ENCODE measurements around the gene FBLN5.
"Not testable (repeated sequence)": the region's sequence is repeated elsewhere in the genome, so short reads cannot be mapped to it uniquely, and the experiment has no call there.

FBLN5 gene

DNA sequence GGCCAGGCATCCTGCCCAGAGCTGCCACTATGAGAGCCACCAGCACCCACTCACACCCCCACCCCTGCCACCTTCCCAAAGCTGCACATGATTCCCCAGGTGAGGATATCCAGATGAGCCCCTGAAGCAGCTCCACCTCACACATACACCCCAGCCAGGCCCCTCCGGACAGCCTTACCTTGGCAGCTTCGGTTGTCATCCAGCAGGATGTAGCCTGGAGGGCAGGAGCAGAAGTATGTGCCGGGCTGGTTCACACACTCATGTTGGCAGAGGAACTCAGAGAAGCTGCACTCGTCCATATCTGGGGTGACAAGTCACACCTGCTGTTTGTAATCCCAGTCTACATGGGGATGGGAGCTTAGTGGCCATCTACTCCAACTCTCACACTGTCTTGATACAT lies 64.7 kb downstream of the FBLN5 start:
- DNase-seq, result no peak

DNA sequence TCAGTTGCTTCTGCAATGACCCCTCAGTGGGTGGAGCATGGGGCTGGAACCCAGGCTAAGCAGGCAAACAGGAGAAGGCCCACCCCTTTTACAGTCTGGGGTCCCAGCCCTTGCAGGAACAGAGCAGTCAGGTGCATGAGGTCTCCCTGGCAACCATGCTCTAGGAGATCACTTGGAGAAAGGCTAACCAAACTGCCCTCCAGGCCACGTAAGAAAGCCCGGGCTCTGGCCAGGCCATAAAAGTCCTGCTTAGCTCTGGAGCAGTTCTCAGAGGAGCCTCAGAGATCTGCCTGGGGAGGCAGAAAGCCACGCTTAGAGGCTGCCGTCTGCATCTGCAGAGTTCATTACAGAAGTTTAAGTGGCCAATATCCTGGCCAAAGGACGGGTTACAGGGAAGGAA lies 65.1 kb downstream of the FBLN5 start:
- no peak for DNase-seq

DNA sequence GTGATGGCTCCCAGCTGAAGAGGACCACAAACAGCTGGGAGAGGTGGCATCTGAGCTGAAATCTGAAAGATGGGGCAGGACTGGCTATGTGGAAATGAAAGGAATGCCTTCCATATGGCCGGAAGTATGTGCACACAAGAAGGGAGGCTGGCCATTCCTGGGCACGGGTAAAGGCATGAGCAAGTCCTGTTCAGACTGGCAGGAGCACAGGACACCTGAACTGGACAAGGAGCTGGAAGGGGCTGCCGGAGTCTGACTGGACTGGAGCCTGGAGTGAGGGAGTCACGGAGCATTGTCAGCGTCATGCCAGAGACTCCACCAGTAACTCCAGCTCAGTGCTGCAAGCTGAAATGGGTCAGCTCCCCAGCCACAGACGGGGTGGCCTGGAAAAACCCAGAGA lies 68.3 kb downstream of the FBLN5 start:
- DNase-seq, result no peak

DNA sequence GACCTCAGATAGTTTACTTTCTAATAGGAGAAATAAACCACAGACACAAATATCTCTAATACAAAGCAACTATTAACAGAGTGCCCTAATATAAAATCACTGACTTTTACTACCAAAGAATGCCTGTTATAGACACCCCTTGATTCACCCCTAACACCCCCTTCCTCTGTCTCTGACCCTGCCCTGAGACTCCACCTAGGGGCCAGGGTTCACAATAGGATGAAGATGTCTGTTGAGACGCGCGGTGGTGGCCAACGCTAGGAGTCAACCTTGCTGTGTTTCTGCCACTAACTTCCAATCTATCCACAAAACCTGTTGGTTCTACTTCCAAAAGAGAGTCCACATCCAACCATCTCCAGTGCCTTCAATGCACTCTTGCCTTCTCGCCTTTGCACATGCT lies 69.2 kb downstream of the FBLN5 start:
- no peak for DNase-seq

DNA sequence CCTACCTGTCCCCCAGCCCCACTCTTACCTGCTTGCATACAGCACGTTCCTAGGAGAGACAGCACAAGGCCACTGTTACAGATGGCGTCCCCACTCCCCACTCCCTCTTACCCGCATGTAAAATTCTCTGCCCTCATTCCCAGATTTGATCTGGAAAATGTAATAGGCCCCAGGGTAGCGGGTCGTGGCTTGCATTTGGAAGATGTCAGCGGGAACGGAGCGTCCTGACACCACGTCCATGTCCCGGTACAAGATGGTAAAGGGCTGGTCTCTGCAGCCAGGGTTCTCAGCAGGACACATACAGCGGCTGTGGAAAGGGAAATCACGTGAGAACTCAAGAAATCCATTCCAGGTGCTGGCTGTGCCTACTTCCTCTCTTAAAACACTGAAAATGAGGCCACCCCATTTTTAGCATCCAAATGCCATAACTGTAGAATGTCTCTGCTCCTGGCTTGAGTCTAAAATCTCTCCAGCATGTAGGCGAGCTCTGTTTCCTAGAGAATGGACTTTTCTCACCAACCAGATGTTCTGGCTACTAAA lies 70.0 kb downstream of the FBLN5 start:
- no peak for DNase-seq

DNA sequence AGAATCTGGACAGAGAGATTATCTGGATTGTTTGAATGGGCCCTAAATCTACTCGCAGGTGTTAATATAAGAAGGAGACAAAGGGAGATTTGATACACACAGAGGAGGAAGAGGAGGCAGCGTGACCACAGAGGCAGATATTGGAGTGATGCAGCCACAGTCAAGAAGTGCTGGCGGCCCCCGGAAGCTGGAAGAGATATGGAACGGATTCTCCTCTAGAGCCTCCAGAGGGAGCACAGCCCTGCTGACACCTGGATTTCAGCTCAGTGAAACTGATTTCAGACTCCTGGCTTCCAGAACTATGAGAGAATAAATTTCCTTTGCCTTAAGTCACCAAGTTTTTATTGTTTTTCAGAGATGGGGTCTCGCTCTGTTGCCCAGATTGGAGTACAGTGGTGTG lies 71.0 kb downstream of the FBLN5 start:
- DNase-seq, result no peak

DNA sequence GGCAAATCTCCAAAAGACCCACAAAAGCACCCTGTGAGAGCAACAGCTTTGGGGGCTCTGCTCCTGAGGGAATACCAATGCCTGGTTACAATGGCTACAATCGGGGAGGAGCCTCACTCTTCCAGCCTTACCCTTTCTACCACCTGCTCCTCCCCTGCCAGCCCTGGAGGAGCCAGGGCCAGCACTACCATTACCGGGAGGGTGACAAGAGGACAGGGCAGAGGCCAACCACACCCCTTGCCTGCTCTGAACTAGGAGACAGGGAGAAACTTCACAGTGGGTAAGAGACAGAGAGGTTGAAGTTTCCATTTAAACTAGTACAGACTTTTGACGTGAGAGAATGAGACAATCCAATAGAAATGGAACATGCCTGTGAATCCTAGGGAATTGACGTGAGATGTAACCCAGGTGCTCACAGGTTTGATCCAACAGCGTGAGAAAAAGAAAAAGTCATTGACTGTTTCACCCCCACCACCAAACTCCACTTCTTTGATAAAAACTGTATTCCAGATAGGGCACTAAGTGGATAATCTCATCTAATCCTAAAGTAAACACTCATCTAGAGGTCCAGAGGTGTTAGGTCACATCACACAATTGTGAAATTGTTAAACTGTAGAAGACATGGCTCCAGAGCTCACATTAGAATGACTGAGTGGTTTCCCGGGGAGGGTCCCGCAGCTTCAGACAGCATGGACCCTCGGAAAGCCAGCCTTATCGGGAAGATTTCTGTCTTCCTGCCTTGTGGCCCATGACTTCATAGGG lies 71.8 kb downstream of the FBLN5 start:
- DNase-seq, result no peak

DNA sequence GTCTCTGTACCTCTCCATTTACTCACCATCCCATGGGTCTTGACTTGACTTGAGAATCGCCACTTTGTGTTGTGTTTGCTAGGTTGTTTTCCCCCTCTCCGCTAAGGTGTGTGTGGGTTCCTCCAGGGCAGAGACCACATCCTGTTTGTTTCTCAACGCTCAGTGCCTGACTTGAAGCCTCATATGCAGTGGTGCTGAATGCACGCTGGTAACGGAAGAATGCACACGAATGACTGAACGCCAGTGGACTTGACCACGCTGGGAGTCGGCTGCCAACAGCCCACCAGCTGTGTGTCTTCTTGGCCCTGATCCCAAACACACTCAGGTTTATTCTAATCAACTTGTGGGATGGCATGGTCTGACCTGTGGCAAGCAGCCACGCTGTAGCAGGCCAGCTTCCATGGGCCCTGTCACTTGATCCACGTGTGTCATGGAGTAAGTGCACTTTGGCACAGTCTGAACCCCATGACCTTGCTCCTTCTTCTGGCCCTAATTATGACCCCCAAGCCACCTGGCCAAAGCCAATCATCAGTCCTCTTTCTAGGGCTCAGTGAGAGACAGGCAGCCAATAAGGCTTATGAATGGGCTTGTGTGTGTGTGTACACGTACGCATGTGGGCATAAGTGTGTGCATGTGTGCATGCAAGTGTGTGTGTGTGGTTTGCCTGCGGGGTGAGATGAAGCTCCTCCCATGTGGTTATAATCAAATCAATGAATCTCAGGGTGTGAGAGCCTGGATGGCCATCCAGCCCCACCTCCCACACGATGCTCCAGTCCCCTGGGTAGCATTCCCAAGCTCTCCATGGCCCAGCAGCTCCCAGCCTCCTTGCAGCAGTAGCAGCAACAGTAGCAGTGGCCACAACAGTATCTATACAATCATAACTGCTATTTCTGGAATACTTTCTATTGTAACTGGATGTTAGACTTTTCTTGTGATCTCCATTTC lies 73.8 kb downstream of the FBLN5 start:
- DNase-seq, result peak in 2 of 4 experiments; percentile 50 to 55

DNA sequence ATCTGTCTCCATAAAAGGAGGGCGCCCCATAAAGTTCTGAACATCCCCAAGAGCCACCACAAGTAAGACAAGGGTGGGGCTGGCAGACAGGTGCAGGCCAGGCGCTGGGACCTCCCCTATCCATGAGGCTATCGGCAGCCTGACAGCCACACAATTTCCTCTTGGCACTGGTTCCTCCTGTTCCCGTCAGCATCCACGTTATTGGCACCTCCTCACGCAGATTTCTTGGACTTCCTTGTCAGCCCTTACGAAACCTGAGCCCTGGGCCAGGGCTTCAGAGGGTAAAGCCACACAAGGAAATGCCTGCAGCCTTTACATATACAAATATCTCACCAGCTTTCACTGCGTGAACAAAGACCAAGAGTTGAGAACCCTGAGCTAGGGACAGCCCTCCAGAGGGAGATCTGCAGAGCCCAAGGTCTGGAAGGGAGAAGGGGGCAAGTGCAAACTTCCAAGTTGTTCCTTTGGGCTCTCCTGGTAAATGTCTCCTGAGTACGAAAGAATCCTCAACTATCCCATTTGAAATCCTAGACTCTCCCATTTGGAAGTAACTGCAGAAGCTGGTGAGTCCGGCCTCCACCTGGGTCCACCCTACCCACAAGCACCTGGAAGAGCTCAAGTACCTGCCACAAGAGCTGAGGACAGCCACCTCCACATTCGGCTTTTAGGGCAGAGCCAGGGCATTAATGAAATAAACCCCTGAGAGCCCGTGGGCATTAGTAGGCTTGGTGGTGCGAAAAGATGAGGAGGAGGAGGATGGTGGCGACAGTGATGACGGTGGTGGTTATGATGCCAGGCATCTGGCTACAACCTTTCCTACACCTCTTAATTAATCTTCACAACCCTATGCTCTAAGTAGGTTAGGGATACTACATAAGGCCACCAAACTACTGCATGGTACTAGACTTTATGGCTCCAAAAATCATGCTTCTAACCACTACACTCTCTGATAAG lies 74.7 kb downstream of the FBLN5 start:
- DNase-seq, result peak in 2 of 4 experiments; percentile 15 to 40

DNA sequence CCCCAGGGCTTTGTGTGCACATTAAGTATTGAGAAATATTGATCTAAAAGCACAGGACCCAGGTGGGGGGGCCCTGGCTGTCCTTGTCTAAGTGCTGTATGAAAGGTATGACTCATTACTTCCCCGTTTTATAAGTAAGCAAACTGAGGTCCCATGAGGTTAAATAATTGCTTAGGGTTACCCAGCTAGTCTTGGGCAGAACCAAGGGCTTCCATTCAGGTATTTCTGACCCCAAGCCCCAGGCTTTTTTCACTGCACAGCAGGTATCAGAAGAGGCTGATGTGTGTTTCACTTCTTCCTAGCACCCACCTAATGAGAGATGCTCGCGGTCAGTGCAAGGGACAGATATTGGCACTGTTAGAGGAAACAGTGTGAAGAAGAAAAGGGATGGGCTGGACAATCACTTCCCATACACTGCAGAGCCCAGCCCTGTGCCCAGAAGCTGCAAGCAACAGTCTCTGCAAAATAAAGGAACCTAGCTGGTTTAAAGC lies 75.4 kb downstream of the FBLN5 start:
- peak in 1 of 4 experiments; percentile 11 for DNase-seq

DNA sequence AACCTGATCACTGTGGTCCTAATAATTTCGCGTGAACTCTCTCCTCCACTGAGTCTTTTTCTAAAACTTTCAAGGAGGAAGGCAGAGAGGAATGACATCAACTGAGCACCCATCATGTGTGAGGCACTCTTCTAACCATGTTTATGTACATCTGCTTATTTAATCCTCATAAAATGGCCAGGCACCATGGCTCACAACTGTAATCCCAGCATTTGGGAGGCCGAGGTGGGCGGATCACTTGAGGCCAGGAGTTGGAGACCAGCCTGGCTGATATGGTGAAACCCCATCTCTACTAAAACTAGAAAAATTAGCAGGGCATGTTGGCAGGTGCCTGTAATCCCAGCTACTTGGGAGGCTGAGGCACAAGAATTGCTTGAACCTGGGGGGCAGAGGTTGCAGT lies 76.1 kb downstream of the FBLN5 start:
- not testable (repeated sequence) for DNase-seq

DNA sequence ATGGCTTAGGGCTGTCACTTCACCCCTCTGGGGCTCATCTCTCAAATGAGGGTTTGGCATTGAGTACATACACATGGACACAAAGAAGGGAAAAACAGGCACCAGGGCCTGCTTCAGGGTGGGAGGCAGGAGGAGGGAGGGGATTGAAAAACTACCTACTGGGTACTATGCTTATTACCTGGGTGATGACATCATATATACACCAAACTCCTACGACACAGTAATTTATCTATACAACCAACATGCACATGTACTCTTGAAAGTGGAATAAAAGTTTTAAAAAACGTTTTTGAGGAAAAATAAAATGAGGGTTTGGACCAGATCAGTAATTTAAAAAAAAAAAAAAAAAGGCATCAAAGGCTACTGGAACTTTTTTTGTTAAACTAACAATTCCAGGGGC lies 76.6 kb downstream of the FBLN5 start:
- no peak for DNase-seq

DNA sequence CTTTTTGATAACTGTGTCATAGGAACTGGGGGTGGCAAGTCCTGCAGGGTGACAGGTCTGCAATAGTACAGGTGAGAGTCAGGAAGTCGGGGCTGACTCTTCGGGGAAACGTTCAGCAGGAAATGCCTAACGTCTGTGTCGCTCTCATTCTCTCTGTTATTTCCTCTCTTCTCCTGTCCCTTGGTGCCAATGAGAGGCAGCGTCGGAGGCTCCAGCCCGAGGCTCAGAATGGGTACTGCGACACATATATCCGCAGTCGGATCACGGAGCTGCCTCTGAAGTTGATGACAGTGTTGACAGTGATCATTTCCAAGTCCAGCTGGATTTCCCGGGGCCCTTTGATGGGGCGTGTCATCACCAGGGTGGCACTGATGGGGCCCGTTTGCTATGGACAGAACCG lies 77.5 kb downstream of the FBLN5 start:
- peak in 2 of 4 experiments; percentile 60 to 64 for DNase-seq

DNA sequence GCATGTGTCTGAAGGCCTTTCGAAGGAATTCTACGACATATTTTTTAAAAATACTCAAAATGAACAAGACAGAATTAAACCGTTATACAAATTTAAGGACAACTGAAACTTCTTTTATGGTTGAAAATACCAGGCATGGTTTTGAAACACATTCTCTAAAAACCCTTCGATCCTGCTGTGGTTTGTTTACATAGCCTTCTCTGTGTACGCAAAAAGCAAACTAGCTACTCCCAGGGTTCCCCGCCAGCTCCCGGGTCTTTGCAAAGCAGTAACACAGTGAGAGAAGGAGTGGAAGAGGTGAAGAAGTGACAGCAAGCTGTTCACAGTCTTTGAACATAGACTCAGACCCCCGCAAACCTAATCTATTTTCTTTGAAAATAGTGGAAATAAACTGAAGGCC lies 77.9 kb downstream of the FBLN5 start:
- no peak for DNase-seq

DNA sequence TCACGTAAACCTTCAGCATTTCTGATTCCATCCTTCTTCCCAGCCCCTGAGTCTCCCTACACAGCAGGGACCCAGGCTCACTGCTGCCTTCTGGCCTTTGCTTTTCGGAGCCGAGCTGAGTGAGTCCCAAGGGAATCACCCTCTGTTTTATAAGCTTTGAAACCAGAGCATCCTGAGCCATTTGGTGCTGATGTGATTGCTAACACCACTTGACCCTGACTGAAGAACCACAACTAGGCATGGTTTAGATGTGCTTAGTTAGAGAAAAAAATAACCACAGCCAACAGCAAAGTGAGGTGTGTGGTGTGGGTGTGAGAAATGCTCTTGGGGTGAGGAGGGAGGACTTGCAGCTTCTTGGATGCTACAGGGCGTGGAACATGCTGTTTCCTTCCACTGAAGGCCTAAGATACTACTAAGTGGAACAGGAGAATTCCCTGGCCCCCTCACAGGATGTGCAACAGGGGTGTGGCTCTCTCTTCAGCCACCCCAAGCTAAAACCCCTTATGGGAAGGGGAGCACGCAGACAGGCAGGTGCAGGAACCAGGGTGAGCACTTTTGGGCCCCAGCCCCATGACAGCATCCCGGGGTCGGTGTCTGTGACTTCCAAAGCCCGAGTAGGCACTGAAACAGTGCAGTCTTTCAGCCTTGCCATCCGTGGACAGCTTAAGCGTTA lies 80.0 kb downstream of the FBLN5 start, which contains the start of gene TC2N:
Gene TC2N, minus strand, starts transcription at position 221 of the 673 bp plus-strand sequence. CDS start 53,767 bp downstream, outside the sequence.
- DNase-seq, result peak in 1 of 4 experiments; percentile 6

DNA sequence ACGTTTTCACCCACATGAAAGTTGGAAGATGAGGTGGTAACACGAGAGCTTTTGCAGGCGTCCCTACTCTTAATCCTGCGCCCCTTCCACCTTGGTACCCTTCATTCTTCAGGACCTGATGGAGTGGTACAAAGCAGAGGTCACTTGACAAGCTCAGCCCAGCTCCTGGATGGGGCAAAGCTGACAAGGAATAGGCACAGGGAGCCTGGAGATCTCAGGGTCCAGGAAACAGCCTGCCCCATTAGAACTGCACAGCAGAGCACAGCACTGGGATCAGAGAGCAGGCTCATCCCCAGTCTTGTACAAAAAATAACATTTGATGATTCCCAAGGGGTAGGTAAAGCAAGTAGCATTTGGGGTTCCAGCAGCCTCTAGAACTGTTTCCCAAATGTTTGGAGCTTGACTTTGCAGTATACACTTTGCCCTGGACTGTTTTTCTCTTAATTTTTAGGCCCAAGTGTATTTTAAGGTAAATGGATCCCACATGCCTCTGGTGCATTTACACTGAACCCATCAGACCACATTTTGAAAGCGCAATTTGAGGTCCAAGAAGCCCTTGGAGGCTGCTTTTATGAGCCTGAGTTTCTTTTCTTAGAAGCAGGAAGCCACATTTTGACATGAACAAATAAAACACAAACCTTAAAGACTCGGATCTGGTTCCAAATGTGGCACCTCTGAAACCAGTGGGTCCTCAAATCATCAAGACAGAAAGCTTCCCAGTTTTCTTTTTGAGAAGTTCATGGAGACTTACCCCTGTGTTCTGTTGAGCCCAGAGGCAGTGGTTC lies 80.8 kb downstream of the FBLN5 start:
- no peak for DNase-seq

DNA sequence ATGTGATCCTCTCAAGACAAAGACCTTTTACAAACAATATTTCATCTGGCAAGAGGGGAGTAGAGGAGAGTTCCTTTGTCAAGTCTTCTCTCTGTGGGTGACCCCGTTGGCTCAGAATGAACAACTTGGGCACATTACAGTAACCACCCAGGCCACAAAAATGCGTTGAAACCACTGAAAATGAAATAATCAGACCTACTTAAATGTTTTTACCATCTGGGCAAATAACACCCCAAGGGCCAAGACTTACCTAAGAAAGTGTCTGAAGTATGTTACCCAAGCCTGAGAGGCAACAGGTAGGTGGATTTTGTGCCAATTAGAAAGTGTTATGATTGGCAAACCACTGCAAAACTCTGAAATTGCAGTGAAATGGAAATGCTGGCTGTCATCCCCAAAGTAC lies 81.4 kb downstream of the FBLN5 start:
- no peak for DNase-seq

DNA sequence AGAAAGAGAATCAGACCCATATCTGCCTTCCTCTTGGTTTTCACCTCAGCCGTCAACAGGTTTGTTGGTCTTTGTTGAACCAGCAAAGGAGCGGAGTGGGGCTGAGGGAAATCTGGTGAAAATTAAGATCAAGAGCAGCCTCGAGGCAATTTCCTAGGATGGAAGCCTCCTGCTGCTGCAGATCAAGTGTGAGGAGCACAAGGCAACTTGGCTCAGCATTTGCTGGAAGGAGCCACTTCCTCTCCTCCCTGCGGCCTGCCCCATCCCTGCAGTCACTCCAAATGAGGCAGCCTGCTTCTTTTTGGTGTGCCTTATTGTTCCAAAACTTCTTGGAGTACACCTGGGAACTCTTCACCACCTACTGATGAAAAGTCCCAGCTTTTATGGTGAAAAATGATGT lies 85.1 kb downstream of the FBLN5 start:
- no peak for DNase-seq

DNA sequence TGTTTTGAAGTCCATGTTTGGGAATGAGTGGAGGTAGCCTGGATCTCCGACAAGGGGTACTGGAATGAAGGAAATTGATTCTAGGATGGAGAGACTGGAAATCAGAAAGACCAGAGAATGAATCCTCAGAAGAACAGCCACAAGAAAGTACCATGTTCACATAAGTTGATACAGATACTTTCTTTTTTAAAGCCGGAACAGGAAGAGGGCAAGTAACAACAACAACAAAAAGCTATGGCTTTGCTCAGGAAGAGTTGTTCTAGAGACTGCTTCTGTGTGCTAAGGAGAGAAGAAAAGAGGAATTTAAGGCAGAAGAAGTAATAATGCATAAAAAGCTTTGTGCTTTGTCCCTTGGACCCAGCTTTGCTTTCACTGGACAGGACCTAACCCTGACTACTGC lies 86.4 kb downstream of the FBLN5 start:
- DNase-seq, result no peak

DNA sequence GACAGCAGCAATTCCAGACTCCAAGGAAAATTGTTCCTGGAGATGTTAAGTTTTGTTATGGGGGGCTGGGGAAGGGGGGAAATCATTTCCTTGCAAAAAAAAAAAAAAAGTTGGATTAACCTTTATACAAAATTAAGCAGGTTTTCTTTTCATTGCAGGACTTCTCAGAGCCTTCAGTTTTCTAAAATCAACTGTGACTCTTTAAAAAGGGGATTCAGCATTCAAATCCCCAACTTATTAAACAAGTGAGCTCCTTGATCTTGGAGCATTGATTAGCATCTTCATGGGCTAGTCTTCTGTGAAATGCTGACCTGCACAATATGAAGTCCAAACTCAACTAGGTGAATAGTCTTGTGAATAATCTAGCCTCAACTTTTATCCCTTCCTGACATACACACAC lies 87.3 kb downstream of the FBLN5 start:
- DNase-seq, result no peak
